SJSA1 (cell line): Measurements from ENCODE around the gene EXTL2. TPM values are rescaled to one million over a fixed set of nuclear protein-coding genes. Genes with fewer than 3 reads are reported as not detected.
"Not testable (repeated sequence)": the region's sequence is repeated elsewhere in the genome, so short reads cannot be mapped to it uniquely, and the experiment has no call there.

Experiments
- DNase-seq, 2 experiments: peaks; one replicate each; pipeline ENCODE4 v3.0.0-alpha.2; 2015 to 2020; ENCODE audit warnings: low spot score in 2 of 2, low read depth in 1 of 2
- H3K27ac ChIP-seq: fragments of 250-450 bp; sonication (Bioruptor Pico); 2 replicates; pipeline ENCODE4 v1.5.1; 2020; ENCODE audit warnings: mild to moderate bottlenecking, moderate library complexity
- H3K27me3 ChIP-seq: fragments of 250-450 bp; sonication (Bioruptor Pico); replicated peaks from 2 replicates; pipeline ENCODE4 v1.5.1; 2020; ENCODE audit warnings: mild to moderate bottlenecking, moderate library complexity
- H3K36me3 ChIP-seq: fragments of 250-450 bp; sonication (Bioruptor Pico); 2 replicates; pipeline ENCODE4 v1.5.1; 2020; ENCODE audit warnings: mild to moderate bottlenecking
- H3K4me1 ChIP-seq: fragments of 250-450 bp; sonication (Bioruptor Pico); replicated peaks from 2 replicates; pipeline ENCODE4 v1.6.1; 2021; ENCODE audit warnings: mild to moderate bottlenecking
- H3K4me3 ChIP-seq: fragments of 250-450 bp; sonication (Bioruptor Pico); 2 replicates; pipeline ENCODE4 v1.5.1; 2020; ENCODE audit warnings: mild to moderate bottlenecking
- H3K9me3 ChIP-seq: fragments of 250-450 bp; sonication (Bioruptor Pico); replicated peaks from 2 replicates; pipeline ENCODE4 v1.5.1; 2020; ENCODE audit warnings: mild to moderate bottlenecking
- total RNA-seq: library from RNA; depleted of rRNA; stranded (reverse); fragments of >200 nt; shearing (Covaris generic); gene quantifications from 2 replicates; pipeline ENCODE4 v1.2.3, GENCODE V29; 2014; rRNA removed

The EXTL2 gene, protein sequence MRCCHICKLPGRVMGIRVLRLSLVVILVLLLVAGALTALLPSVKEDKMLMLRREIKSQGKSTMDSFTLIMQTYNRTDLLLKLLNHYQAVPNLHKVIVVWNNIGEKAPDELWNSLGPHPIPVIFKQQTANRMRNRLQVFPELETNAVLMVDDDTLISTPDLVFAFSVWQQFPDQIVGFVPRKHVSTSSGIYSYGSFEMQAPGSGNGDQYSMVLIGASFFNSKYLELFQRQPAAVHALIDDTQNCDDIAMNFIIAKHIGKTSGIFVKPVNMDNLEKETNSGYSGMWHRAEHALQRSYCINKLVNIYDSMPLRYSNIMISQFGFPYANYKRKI
- 39.5 and 44.2 TPM in 2 replicates for total RNA-seq

DNA sequence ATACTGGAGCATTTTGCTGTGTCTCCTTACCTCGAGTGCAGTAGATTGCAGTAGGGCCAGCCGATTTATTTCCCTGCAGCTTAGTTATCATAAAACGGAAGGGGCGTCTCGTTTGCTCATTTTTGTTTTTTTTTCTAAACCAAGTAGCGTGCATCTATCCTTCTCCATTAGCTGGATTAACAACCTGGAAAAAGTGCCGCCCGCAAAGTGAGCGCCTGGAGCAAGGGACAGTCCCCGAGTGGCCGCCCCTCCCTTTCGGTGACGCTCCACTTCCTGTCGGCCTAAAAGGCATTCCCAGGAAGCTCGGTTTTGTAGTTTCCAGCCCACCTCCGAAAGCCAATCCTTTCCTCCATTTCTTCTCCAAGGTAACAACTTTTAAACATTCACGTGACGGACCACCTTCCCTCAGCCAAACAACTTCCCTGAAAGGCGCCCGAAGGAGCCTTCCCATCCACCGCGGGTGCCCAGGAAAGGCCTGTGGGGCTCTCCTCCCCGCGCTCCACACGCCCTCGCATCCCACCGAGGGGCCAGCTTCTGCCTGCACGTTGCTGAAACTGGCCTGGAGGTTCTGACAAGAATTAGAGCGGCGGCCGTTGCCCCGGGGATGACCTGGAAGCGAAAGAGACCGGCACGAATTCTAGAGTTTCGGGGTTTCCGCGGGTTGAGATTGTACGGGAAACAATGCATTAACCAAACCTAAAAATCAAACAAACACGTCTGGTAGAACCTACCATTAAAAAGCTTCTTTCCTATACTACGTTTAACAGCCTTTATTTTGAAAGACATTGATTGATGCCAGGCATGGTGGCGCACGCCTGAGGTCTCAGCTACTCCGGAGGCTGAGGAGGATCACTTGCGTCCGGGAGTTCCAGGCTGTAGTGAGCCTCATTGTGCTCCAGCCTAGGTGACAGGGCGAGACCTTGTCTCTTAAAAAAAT lies at the start of gene EXTL2:
Gene EXTL2 (minus strand): TSS at position 240 of the 937 bp plus-strand sequence. CDS start 6,085 bp downstream, outside the sequence.
- Histone ChIP-seq H3K9me3 (peaks cover 6% of the 10 kb centered on the region), H3K36me3 (peaks cover 24% of the 10 kb centered on the region), H3K27me3 (no peaks in the 10 kb centered on the region), H3K4me3 (peak within 1 kb of the TSS; percentile 74), H3K4me1 (peaks cover 13% of the 10 kb centered on the region), H3K27ac (peak within 1 kb of the TSS; percentile 94)
- peak; percentile 89 to 90 for DNase-seq

DNA sequence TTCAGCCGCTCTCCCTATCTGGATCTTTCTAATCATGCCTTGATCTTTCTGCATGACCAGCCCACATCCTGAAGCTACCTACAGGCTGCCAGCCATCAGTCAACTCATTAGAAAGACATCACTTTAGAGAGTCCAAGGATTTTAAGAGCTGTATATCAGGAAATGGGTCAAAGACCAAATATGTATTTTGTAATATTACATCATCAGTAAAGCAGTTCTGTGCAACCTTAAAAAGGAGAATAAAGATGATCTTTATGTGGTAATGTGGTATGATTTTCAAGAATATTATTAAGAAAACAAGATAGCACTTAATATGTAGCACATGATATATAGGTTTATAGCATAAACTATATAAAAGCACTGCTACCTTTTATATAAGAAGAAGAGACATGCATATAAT lies 48.9 kb upstream of the EXTL2 start:
- peaks cover 27% of the 10 kb centered on the region for H3K36me3 ChIP-seq
- H3K27ac ChIP-seq: no peak overlapping the region
- H3K9me3 ChIP-seq: no peaks in the 10 kb centered on the region
- no peak overlapping the region for H3K4me3 ChIP-seq
- H3K4me1 ChIP-seq: no peaks in the 10 kb centered on the region; the same call in 1 of the 2 replicates
- H3K27me3 ChIP-seq: no peaks in the 10 kb centered on the region
- DNase-seq: no peak

- H3K36me3 ChIP-seq: peaks cover 26% of the 10 kb centered on the region
- no peaks in the 10 kb centered on the region for H3K4me1 ChIP-seq
- no peak for DNase-seq
- H3K9me3 ChIP-seq: no peaks in the 10 kb centered on the region
- H3K4me3 ChIP-seq: no peak overlapping the region
- H3K27ac ChIP-seq: no peak overlapping the region
- no peaks in the 10 kb centered on the region for H3K27me3 ChIP-seq
Measured at GRCh38 chr1:100942304-100943046, 47.8 kb upstream of the EXTL2 start.

DNA sequence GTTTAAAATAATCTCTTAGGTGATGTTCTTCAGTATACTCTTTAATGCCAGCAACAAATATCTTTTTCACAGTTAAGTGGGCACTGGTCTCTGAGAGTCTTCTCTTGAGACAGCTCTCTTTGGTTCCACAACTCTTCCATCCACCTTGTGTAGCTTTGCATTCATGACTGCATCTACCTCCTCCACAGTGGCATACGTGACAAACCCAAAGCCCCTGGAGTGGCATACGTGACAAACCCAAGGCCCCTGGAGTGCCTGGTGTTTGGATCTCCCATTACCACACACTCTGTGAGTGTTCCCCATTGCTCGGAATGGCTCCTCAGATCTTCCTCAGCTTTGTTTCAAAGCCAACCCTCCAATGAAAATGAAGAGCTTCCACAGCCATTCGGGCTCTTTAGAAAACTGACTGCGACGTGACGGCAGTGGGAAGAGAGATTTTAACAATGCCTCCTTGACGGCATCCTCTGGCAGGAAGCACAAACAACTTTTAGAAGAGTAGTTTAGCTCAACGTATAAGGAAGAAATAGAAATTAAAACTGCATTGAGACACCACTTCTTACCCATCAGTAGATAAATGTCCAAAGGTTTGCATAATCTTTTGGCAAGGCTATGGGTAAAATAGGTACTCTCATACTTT lies 47.1 kb upstream of the EXTL2 start:
- DNase-seq: no peak
- Histone ChIP-seq H3K9me3 (no peaks in the 10 kb centered on the region), H3K4me1 (no peaks in the 10 kb centered on the region), H3K27me3 (no peaks in the 10 kb centered on the region), H3K27ac (no peak overlapping the region), H3K36me3 (peaks cover 27% of the 10 kb centered on the region), H3K4me3 (no peak overlapping the region)

DNA sequence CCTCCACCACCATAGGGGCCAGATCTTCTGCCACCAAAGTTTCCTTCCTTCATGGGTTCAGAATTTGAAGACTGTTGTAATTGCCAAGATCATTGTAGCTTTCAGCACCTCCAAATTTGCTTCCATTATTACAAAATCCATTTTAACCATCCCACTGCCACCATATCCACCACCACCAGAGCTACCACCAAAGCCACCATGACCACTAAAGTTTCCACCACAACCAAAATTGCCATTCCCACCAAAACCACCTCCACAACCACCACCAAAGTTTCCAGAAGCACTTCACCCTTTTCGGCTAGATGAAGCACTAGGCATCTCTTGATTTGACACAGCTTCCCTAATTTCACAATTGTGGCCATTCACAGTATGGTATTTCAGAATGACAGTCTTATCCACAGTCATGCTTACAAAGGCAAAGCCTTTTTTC lies 46.5 kb upstream of the EXTL2 start:
- Histone ChIP-seq H3K27ac (no peak overlapping the region), H3K4me1 (no peaks in the 10 kb centered on the region), H3K9me3 (no peaks in the 10 kb centered on the region), H3K4me3 (no peak overlapping the region), H3K36me3 (peaks cover 33% of the 10 kb centered on the region), H3K27me3 (no peaks in the 10 kb centered on the region)
- DNase-seq: no peak

DNA sequence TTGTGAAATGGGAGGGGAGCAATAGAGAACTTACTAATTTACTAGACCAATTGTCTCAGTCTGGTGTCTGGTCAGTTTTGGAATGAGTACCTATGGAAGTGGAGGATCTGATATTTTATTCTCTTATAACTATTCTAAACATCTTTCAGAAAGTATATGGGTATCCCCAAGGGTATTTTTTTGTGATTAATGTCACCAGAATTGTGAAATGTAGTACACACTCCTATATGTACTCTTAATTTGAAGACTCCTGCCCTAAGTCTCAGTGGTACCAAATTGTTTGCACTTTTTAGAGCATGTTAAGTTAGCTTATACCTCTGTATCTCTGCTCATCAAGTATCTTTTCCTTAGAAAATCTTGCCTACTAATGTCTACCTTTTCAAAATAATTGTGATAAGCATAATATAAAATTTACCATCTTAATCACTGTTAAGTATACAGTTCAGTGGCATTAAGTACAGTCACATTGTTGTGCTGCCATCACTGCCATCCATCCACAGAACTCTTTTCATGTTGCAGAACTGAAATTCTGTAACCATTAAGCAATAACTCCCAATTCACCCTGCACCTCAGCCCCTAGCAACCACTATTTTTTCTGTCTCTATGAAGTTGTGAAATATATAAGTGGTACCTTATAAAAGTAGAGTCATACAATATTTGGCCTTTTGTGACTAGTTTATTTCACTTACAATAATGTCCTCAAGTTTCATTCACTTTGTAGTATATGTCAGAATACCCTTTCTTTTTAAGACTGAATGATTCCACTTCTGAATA lies 41.7 kb upstream of the EXTL2 start:
- peaks cover 27% of the 10 kb centered on the region for H3K36me3 ChIP-seq
- H3K4me1 ChIP-seq: no peaks in the 10 kb centered on the region
- H3K4me3 ChIP-seq: no peak overlapping the region
- no peak for DNase-seq
- no peaks in the 10 kb centered on the region for H3K27me3 ChIP-seq
- H3K9me3 ChIP-seq: no peaks in the 10 kb centered on the region
- no peak overlapping the region for H3K27ac ChIP-seq

GRCh38 chr1:100933555-100933954 lies 38.9 kb upstream of the EXTL2 start:
- H3K9me3 ChIP-seq, H3K27ac ChIP-seq, H3K4me3 ChIP-seq, H3K27me3 ChIP-seq, H3K4me1 ChIP-seq, DNase-seq: not testable (repeated sequence)
- H3K36me3 ChIP-seq: peaks cover 16% of the 10 kb centered on the region

DNA sequence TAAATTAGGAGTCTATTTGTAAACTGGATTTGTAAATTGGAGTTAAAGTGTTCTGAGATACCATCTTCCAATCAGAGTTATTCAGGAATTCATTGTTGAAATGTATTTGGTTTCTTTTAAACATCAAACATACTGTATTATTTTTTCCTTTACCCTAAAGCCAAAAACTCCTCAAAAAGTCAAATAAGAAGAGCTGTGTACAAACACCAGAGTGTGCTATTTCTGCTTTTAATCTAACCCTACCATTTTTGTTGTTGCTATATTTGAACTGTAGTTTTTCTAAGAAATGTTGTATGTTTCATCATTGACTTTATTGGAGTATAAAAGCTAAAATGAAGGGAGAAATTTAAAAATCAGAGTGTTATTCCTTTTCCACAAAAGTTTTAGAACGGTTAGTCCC lies 37.1 kb upstream of the EXTL2 start:
- DNase-seq: no peak

GRCh38 chr1:100930494-100930893 lies 35.9 kb upstream of the EXTL2 start:
- Histone ChIP-seq H3K4me3 (no peak overlapping the region), H3K9me3 (no peaks in the 10 kb centered on the region), H3K36me3 (peaks cover 22% of the 10 kb centered on the region), H3K4me1 (no peaks in the 10 kb centered on the region), H3K27ac (no peak overlapping the region), H3K27me3 (no peaks in the 10 kb centered on the region)
- no peak for DNase-seq

More for the DNA sequence above, 37.1 kb upstream of the EXTL2 start:
- Histone ChIP-seq H3K27ac (no peak overlapping the region), H3K27me3 (no peaks in the 10 kb centered on the region), H3K4me1 (no peaks in the 10 kb centered on the region), H3K9me3 (no peaks in the 10 kb centered on the region), H3K36me3 (peaks cover 17% of the 10 kb centered on the region), H3K4me3 (no peak overlapping the region)

DNA sequence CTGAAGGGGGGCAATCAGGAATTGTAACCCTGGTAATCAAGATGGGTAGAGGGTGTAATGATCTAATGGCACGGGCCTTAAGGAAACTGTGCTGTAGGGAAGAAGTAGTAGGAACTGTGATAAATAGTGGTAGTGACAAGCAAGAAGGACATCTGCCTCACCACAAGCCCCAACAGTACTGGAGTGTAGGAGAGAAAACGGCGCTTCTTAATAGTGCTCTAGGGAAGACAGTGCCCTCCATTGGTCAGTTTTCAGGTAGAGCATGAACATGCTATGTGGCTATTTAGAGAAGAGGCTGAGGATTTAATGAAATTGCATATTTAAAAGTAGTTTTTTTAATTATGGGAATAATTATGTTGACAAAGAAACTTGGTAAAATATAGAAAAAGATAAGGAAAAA lies 33.5 kb upstream of the EXTL2 start:
- Histone ChIP-seq H3K4me3 (no peak overlapping the region), H3K27ac (no peak overlapping the region), H3K36me3 (peaks cover 27% of the 10 kb centered on the region), H3K4me1 (no peaks in the 10 kb centered on the region), H3K9me3 (no peaks in the 10 kb centered on the region), H3K27me3 (no peaks in the 10 kb centered on the region)
- DNase-seq: no peak

DNA sequence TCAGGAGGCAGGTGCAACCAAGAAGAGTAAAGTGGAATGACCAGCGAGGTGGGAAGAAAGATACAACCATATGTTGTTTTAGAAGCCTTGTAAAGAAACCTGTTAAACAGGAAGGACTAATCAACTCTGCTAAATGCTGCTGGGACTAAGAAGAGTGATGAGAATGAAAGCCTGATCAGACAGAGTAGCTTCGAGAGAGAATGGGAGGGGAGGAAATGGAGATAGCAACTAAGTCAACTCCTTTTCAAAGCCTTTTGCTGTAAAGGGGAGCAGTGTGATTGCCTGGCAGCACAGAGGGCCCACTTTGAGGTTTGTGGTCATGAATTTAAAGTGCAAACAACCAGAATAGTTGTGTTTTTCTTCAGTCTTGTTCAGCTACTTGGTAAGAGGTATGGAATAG lies 32.6 kb upstream of the EXTL2 start:
- no peaks in the 10 kb centered on the region for H3K9me3 ChIP-seq
- no peaks in the 10 kb centered on the region for H3K27me3 ChIP-seq
- no peak overlapping the region for H3K27ac ChIP-seq
- DNase-seq: no peak
- H3K4me3 ChIP-seq: no peak overlapping the region
- H3K36me3 ChIP-seq: peaks cover 31% of the 10 kb centered on the region
- no peaks in the 10 kb centered on the region for H3K4me1 ChIP-seq

- H3K36me3 ChIP-seq: peaks cover 31% of the 10 kb centered on the region
Measured at GRCh38 chr1:100926240-100926639, 31.6 kb upstream of the EXTL2 start.

More at GRCh38 chr1:100926240-100926639, 31.6 kb upstream of the EXTL2 start:
- no peaks in the 10 kb centered on the region for H3K4me1 ChIP-seq
- H3K27ac ChIP-seq: no peak overlapping the region
- no peaks in the 10 kb centered on the region for H3K9me3 ChIP-seq
- no peaks in the 10 kb centered on the region for H3K27me3 ChIP-seq
- DNase-seq: no peak
- H3K4me3 ChIP-seq: no peak overlapping the region
